ENCODE data around the gene YWHAH. TPM values are rescaled to one million over a fixed set of nuclear protein-coding genes. Genes with fewer than 3 reads are reported as not detected.

YWHAH gene
- total RNA-seq, 4 donors from 2014 or later = 93.0 to 111 (median 103) TPM

- DNase-seq = no peak
- no peaks in the 10 kb centered on the region for H3K27me3 ChIP-seq
- H3K4me3 ChIP-seq (replicated peaks in 1 of 3) = no peak overlapping the region
- H3K36me3 ChIP-seq = no peaks in the 10 kb centered on the region
- no peak for TF ChIP-seq CTCF (IDR thresholded peaks at IDR 0.05)
- TF ChIP-seq POLR2A (IDR thresholded peaks at IDR 0.05) = no peak
- 81 to 83% methylated on average over 1 of the region's 1 CpG for WGBS, 2 donors
- no peaks in the 10 kb centered on the region for H3K9me3 ChIP-seq
- no peaks in the 10 kb centered on the region for H3K4me1 ChIP-seq
- intact Hi-C loops (cut with DNase I) = no loop called here
- no peak overlapping the region for H3K27ac ChIP-seq
These were observed 55.8 kb downstream of the YWHAH start for GRCh38 chr22:32000181-32000580.

GRCh38 chr22:32005453-32005852 is 61.1 kb downstream of the YWHAH start:
- no peaks in the 10 kb centered on the region for H3K4me1 ChIP-seq
- DNase-seq = no peak
- intact Hi-C loops (cut with DNase I) = no loop called here
- WGBS, 2 donors = 71% methylated on average over 1 of the region's 1 CpG; no CpG with 5 or more reads in 1 of the 2 donors
- H3K9me3 ChIP-seq = no peaks in the 10 kb centered on the region
- H3K27me3 ChIP-seq = no peaks in the 10 kb centered on the region
- H3K27ac ChIP-seq = no peak overlapping the region
- no peak overlapping the region for H3K4me3 ChIP-seq (replicated peaks in 1 of 3)
- no peaks in the 10 kb centered on the region for H3K36me3 ChIP-seq
- TF ChIP-seq POLR2A (IDR thresholded peaks at IDR 0.05) (no peak), CTCF (IDR thresholded peaks at IDR 0.05) (no peak)

Small RNA genes within 50 kb of the gene (small RNA-seq; reads per million reads assigned to genes)
- gene RN7SL305P = not detected

Other genes with a start within 250 kb of the YWHAH start
- 10 to 100 TPM; 18.7 to 38.8 (median 29.4) TPM for gene PRR14L, start 194.4 kb upstream of the YWHAH start, total RNA-seq
- 10 to 100 TPM; 17.5 to 30.4 (median 22.8) TPM for gene DEPDC5, start 190.5 kb upstream of the YWHAH start, total RNA-seq
- gene SLC5A1, start 98.7 kb downstream of the YWHAH start, total RNA-seq = not detected
- not detected for gene C22orf42, start 214.8 kb downstream of the YWHAH start, total RNA-seq

All from thyroid gland (tissue), 4 donors.